Bone marrow (tissue), 2 donors: ENCODE measurements around the gene SHH.
"Not testable (repeated sequence)": the region's sequence is repeated elsewhere in the genome, so short reads cannot be mapped to it uniquely, and the experiment has no call there.

ENCODE experiments used
- DNase-seq, 2 donors: peaks; one replicate each; lab custom pipeline; 2025; lab: John Stamatoyannopoulos, UW

SHH gene

GRCh38 chr7:155819186-155819585 is 6.9 kb upstream of the SHH start:
- DNase-seq: no peak

- no peak for DNase-seq
These were observed 6.5 kb upstream of the SHH start for GRCh38 chr7:155818820-155819168.

- DNase-seq: no peak
These were observed 6.0 kb upstream of the SHH start for GRCh38 chr7:155818154-155818819.

- not testable (repeated sequence) for DNase-seq
These were observed 5.3 kb upstream of the SHH start for GRCh38 chr7:155817515-155817914.

GRCh38 chr7:155816996-155817395 is 4.7 kb upstream of the SHH start:
- no peak for DNase-seq

- DNase-seq: no peak
These were observed 3.9 kb upstream of the SHH start for GRCh38 chr7:155816192-155816508.

GRCh38 chr7:155815332-155816191 is 3.3 kb upstream of the SHH start:
- peak in 1 of 2 donors; percentile 14 for DNase-seq

GRCh38 chr7:155814316-155815276 is 2.3 kb upstream of the SHH start:
- DNase-seq: no peak

GRCh38 chr7:155813546-155814315 is 1.5 kb upstream of the SHH start:
- DNase-seq: no peak

- DNase-seq: no peak
These were observed 862 bp upstream of the SHH start for GRCh38 chr7:155813125-155813524.

- no peak for DNase-seq
These were observed 736 bp downstream of the SHH start for GRCh38 chr7:155811560-155811894.

GRCh38 chr7:155810770-155811559 is 1.3 kb downstream of the SHH start:
- no peak for DNase-seq

GRCh38 chr7:155809947-155810769 is 2.1 kb downstream of the SHH start:
- DNase-seq: no peak

GRCh38 chr7:155809332-155809946 is 2.8 kb downstream of the SHH start:
- no peak for DNase-seq

GRCh38 chr7:155808549-155809331 is 3.5 kb downstream of the SHH start:
- DNase-seq: no peak

- DNase-seq: no peak
These were observed 4.3 kb downstream of the SHH start for GRCh38 chr7:155807789-155808548.

GRCh38 chr7:155807065-155807671 is 5.1 kb downstream of the SHH start:
- no peak for DNase-seq
